Measurements from ENCODE around the gene AADACL2. TPM values are rescaled to one million over a fixed set of nuclear protein-coding genes. Genes with fewer than 3 reads are reported as not detected.
"Not testable (repeated sequence)": the region's sequence is repeated elsewhere in the genome, so short reads cannot be mapped to it uniquely, and the experiment has no call there.

The AADACL2 gene
- total RNA-seq, 2 experiments from 2014 or later: not detected

- Mint-ChIP-seq H3K36me3 (no peaks in the 10 kb centered on the region), H3K27me3 (no peaks in the 10 kb centered on the region), H3K4me3 (no peak overlapping the region), H3K9me3 (no peaks in the 10 kb centered on the region), H3K4me1 (no peaks in the 10 kb centered on the region), H3K27ac (no peak overlapping the region)
- DNase-seq (no peak), ATAC-seq (ENCODE audit: low read depth) (no peak)
- POLR2A ChIA-PET: no interaction called here
Measured at GRCh38 chr3:151732861-151733260, 866 bp upstream of the AADACL2 start.

GRCh38 chr3:151740581-151740980 is 6.9 kb downstream of the AADACL2 start:
- POLR2A ChIA-PET: no interaction called here
- H3K27ac Mint-ChIP-seq: no peak overlapping the region

GRCh38 chr3:151743855-151744254 is 10.1 kb downstream of the AADACL2 start:
- ATAC-seq (ENCODE audit: low read depth) (no peak), DNase-seq (no peak)
- no peak overlapping the region for H3K27ac Mint-ChIP-seq
- H3K27me3 Mint-ChIP-seq: no peaks in the 10 kb centered on the region
- H3K36me3 Mint-ChIP-seq: no peaks in the 10 kb centered on the region
- POLR2A ChIA-PET: no interaction called here
- H3K9me3 Mint-ChIP-seq: no peaks in the 10 kb centered on the region
- no peaks in the 10 kb centered on the region for H3K4me1 Mint-ChIP-seq
- H3K4me3 Mint-ChIP-seq: no peak overlapping the region

More at GRCh38 chr3:151740581-151740980, 6.9 kb downstream of the AADACL2 start:
- DNase-seq: no peak
- Mint-ChIP-seq H3K4me3 (no peak overlapping the region), H3K36me3 (no peaks in the 10 kb centered on the region), H3K4me1 (no peaks in the 10 kb centered on the region), H3K27me3 (no peaks in the 10 kb centered on the region), H3K9me3 (no peaks in the 10 kb centered on the region)
- no peak for ATAC-seq (ENCODE audit: low read depth)

GRCh38 chr3:151750181-151750580 is 16.5 kb downstream of the AADACL2 start:
- H3K36me3 Mint-ChIP-seq: no peaks in the 10 kb centered on the region
- H3K27me3 Mint-ChIP-seq: peaks cover 5% of the 10 kb centered on the region
- H3K4me1 Mint-ChIP-seq: no peaks in the 10 kb centered on the region
- POLR2A ChIA-PET: no interaction called here
- ATAC-seq (ENCODE audit: low read depth) (no peak), DNase-seq (no peak)
- H3K4me3 Mint-ChIP-seq: no peak overlapping the region
- H3K27ac Mint-ChIP-seq: no peak overlapping the region
- no peaks in the 10 kb centered on the region for H3K9me3 Mint-ChIP-seq

GRCh38 chr3:151750678-151751077 is 17.0 kb downstream of the AADACL2 start:
- Mint-ChIP-seq H3K27ac (no peak overlapping the region), H3K4me3 (no peak overlapping the region), H3K4me1 (no peaks in the 10 kb centered on the region), H3K27me3 (peaks cover 5% of the 10 kb centered on the region), H3K9me3 (no peaks in the 10 kb centered on the region), H3K36me3 (no peaks in the 10 kb centered on the region)
- ATAC-seq (ENCODE audit: low read depth): no peak
- POLR2A ChIA-PET: no interaction called here
- DNase-seq: no peak

- Mint-ChIP-seq H3K27me3 (peaks cover 5% of the 10 kb centered on the region), H3K4me1 (no peaks in the 10 kb centered on the region), H3K9me3 (no peaks in the 10 kb centered on the region), H3K4me3 (no peak overlapping the region), H3K36me3 (no peaks in the 10 kb centered on the region), H3K27ac (no peak overlapping the region)
- POLR2A ChIA-PET: no interaction called here
- ATAC-seq (ENCODE audit: low read depth) (no peak), DNase-seq (no peak)
Measured at GRCh38 chr3:151751161-151751560, 17.4 kb downstream of the AADACL2 start.

- Mint-ChIP-seq H3K27ac (no peak overlapping the region), H3K9me3 (no peaks in the 10 kb centered on the region), H3K4me3 (no peak overlapping the region), H3K4me1 (no peaks in the 10 kb centered on the region), H3K36me3 (no peaks in the 10 kb centered on the region), H3K27me3 (peaks cover 5% of the 10 kb centered on the region)
- DNase-seq (no peak), ATAC-seq (ENCODE audit: low read depth) (no peak)
- POLR2A ChIA-PET: no interaction called here
Measured at GRCh38 chr3:151753846-151754245, 20.1 kb downstream of the AADACL2 start.

GRCh38 chr3:151761581-151761980 is 27.9 kb downstream of the AADACL2 start:
- H3K36me3 Mint-ChIP-seq: no peaks in the 10 kb centered on the region
- no peak overlapping the region for H3K4me3 Mint-ChIP-seq
- H3K27me3 Mint-ChIP-seq: no peaks in the 10 kb centered on the region
- ATAC-seq (ENCODE audit: low read depth) (no peak), DNase-seq (no peak)
- H3K27ac Mint-ChIP-seq: no peak overlapping the region
- H3K9me3 Mint-ChIP-seq: no peaks in the 10 kb centered on the region
- POLR2A ChIA-PET: no interaction called here
- H3K4me1 Mint-ChIP-seq: no peaks in the 10 kb centered on the region

- POLR2A ChIA-PET, H3K27ac Mint-ChIP-seq: not testable (repeated sequence)
Measured at GRCh38 chr3:151764699-151765098, 31.0 kb downstream of the AADACL2 start.

GRCh38 chr3:151765685-151766084 is 32.0 kb downstream of the AADACL2 start:
- ATAC-seq (ENCODE audit: low read depth) (no peak), DNase-seq (no peak)
- Mint-ChIP-seq H3K9me3 (no peaks in the 10 kb centered on the region), H3K4me1 (no peaks in the 10 kb centered on the region), H3K36me3 (no peaks in the 10 kb centered on the region), H3K4me3 (no peak overlapping the region), H3K27me3 (no peaks in the 10 kb centered on the region), H3K27ac (no peak overlapping the region)
- POLR2A ChIA-PET: no interaction called here

More at GRCh38 chr3:151764699-151765098, 31.0 kb downstream of the AADACL2 start:
- H3K27me3 Mint-ChIP-seq; H3K9me3 Mint-ChIP-seq; H3K36me3 Mint-ChIP-seq; H3K4me3 Mint-ChIP-seq; H3K4me1 Mint-ChIP-seq; ATAC-seq (ENCODE audit: low read depth); DNase-seq: not testable (repeated sequence)

- no peaks in the 10 kb centered on the region for H3K27me3 Mint-ChIP-seq
- no peaks in the 10 kb centered on the region for H3K9me3 Mint-ChIP-seq
- POLR2A ChIA-PET: no interaction called here
- ATAC-seq (ENCODE audit: low read depth) (no peak), DNase-seq (no peak)
- H3K27ac Mint-ChIP-seq: no peak overlapping the region
- no peaks in the 10 kb centered on the region for H3K36me3 Mint-ChIP-seq
- no peak overlapping the region for H3K4me3 Mint-ChIP-seq
- H3K4me1 Mint-ChIP-seq: no peaks in the 10 kb centered on the region
Measured at GRCh38 chr3:151766454-151766853, 32.7 kb downstream of the AADACL2 start.

- Mint-ChIP-seq H3K4me3 (no peak overlapping the region), H3K4me1 (no peaks in the 10 kb centered on the region), H3K36me3 (no peaks in the 10 kb centered on the region), H3K27ac (no peak overlapping the region), H3K9me3 (no peaks in the 10 kb centered on the region), H3K27me3 (no peaks in the 10 kb centered on the region)
- POLR2A ChIA-PET: no interaction called here
- DNase-seq (no peak), ATAC-seq (ENCODE audit: low read depth) (no peak)
Measured at GRCh38 chr3:151768393-151768930, 34.7 kb downstream of the AADACL2 start.

- H3K36me3 Mint-ChIP-seq: no peaks in the 10 kb centered on the region
- no peak overlapping the region for H3K27ac Mint-ChIP-seq
- POLR2A ChIA-PET: no interaction called here
- DNase-seq (no peak), ATAC-seq (ENCODE audit: low read depth) (no peak)
- H3K4me1 Mint-ChIP-seq: no peaks in the 10 kb centered on the region
- no peak overlapping the region for H3K4me3 Mint-ChIP-seq
- H3K27me3 Mint-ChIP-seq: no peaks in the 10 kb centered on the region
- no peaks in the 10 kb centered on the region for H3K9me3 Mint-ChIP-seq
Measured at GRCh38 chr3:151769175-151769574, 35.4 kb downstream of the AADACL2 start.

GRCh38 chr3:151770956-151771355 is 37.2 kb downstream of the AADACL2 start:
- Mint-ChIP-seq H3K27ac (no peak overlapping the region), H3K4me3 (no peak overlapping the region), H3K9me3 (no peaks in the 10 kb centered on the region), H3K36me3 (no peaks in the 10 kb centered on the region), H3K4me1 (no peaks in the 10 kb centered on the region), H3K27me3 (no peaks in the 10 kb centered on the region)
- ATAC-seq (ENCODE audit: low read depth) (no peak), DNase-seq (no peak)
- POLR2A ChIA-PET: no interaction called here
